ENCODE data around the gene TFIP11. TPM values are rescaled to one million over a fixed set of nuclear protein-coding genes. Genes with fewer than 3 reads are reported as not detected.

TFIP11 gene
- total and polyA plus RNA-seq, 2 of the 8 experiments (the other 6 are each of a cell fraction or from before 2014, with no cell fraction given) = 18.1 to 28.3 TPM

GRCh38 chr22:26477341-26477731, 34.9 kb downstream of the TFIP11 start (continued):
- no peak for TF ChIP-seq RXRA (IDR thresholded peaks at IDR 0.05; ENCODE audit: insufficient read depth, low read depth, low read length)
- TF ChIP-seq BACH1 (IDR thresholded peaks at IDR 0.05; ENCODE audit: low read length) = no peak
- no peak for TF ChIP-seq ZNF274 (IDR thresholded peaks at IDR 0.05; ENCODE audit: borderline replicate concordance, extremely low read depth, low read length)
- no peak for TF ChIP-seq PHF8 (conservative IDR thresholded peaks at IDR 0.05; ENCODE audit: low read depth, low read length)
- TF ChIP-seq EP300 (IDR thresholded peaks at IDR 0.05; ENCODE audit: borderline replicate concordance in 1 of 2, low read depth in 2 of 2, low read length in 2 of 2) = no peak
